Uterus (tissue), 4 donors: Measurements from ENCODE around the gene ANKRD65. TPM values are rescaled to one million over a fixed set of nuclear protein-coding genes. Genes with fewer than 3 reads are reported as not detected.

Experiments used
- DNase-seq, 2 donors: peaks; one replicate each; pipeline ENCODE4 v3.0.0-alpha.2; 2019 to 2020
- H3K27ac ChIP-seq, 2 donors: fragments of 200-600 bp; sonication (generic); 1 replicate in 1 of 2; 2 replicates in 1 of 2; pipeline ENCODE4 v1.5.1; 2016 to 2018
- H3K27me3 ChIP-seq, 2 donors: fragments of 200-600 bp; sonication (generic); one replicate each; pipeline ENCODE4 v1.5.1; 2018 to 2019; ENCODE audit warnings: control low read depth in 1 of 2
- H3K36me3 ChIP-seq, 2 donors: fragments of 200-600 bp; sonication (generic); one replicate each; pipeline ENCODE4 v1.5.1; 2019; ENCODE audit warnings: control low read depth in 1 of 2
- H3K4me1 ChIP-seq, 2 donors: fragments of 200-600 bp; sonication (generic); one replicate each; pipeline ENCODE4 v1.5.1; 2018 to 2019; ENCODE audit warnings: control low read depth in 1 of 2
- H3K4me3 ChIP-seq, 2 donors: fragments of 200-600 bp; sonication (generic); 1 replicate in 1 of 2; 2 replicates in 1 of 2; pipeline ENCODE4 v1.5.1; 2018 to 2019; ENCODE audit warnings: mild to moderate bottlenecking in 1 of 2
- H3K9me3 ChIP-seq, 2 donors: fragments of 200-600 bp; sonication (generic); one replicate each; pipeline ENCODE4 v1.5.1; 2019; ENCODE audit warnings: control low read depth in 1 of 2
- POLR2A ChIP-seq, 2 donors: fragments of 450-650 bp; IDR thresholded peaks; one replicate each; pipeline ENCODE4 v1.6.1; 2016; ENCODE audit warnings: antibody characterized with exemption in 2 of 2, mild to moderate bottlenecking in 1 of 2, moderate library complexity in 1 of 2
- intact Hi-C: fragments of 100-400 bp; cut with DNase I; formaldehyde crosslinking; loops from one replicate; pipeline ENCODE4 v1.15.1; 2023; ENCODE audit warnings: low total_unique reads
- total RNA-seq, 4 donors: library from RNA; depleted of rRNA in 3 of 4; stranded (reverse); fragments of >200 nt in 3 of 4; gene quantifications; one replicate each; pipeline versions ENCODE4 v1.1.0 to v1.2.4, GENCODE V29; 2014 to 2023
- TF ChIP-seq, protein P1 (sequence below), 4 experiments: fragments of 200-600 bp in 2 of 4; fragments of 450-650 bp in 2 of 4; sonication (generic) in 2 of 4; IDR thresholded peaks; one replicate each; pipeline ENCODE4 v1.5.1; 2016 to 2019; ENCODE audit warnings: antibody characterized with exemption in 4 of 4, mild to moderate bottlenecking in 2 of 4, moderate library complexity in 1 of 4
- donor health status: DM: yes; HTN: yes; CAD: no.

ANKRD65 gene
- total RNA-seq, 4 donors from 2014 or later = 1.3 to 20.0 (median 6.7) TPM

DNA sequence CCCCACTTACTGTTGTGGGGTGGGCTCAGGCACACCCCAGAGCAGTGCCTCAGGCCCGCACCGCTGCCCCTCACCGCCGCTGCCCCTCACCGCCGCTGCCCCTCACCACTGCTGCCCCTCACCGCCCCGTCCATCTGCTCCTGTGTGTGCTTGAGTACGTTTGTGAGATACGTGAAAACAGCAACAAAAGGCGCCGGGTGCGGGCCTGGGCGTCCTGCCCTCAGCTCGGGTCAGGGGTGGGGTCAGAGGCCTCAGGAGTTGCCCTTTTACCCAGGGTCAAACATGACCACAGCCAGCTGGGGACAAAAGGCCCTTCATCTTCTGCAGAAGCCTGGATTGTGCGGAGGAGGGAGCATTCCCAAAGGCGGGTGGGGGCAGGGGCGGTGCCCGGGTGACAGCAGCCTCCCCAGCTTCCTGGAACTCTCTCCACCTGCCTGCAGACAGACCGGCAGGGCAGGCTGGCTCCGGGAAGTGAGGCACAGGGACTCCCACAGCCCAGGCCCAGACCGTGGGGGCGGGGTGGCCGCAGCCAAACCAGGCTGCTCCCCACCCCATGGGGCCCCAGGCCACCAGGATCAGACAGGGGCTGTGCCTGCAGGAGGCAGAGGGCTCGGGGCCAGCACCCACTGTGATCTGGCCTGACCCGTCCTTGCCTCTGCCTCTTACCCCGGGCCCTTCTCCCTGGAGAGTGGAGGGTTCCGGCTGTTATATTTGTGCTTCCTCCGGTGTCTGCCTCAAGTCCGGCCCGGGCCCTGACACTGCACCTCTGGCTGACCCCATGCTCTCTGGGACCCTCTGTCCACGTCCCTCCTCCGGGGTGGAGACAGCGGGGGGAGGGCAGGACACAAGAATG is 12.1 kb upstream of the ANKRD65 start:
- intact Hi-C loops = no loop called here
- peak in 1 of 2 donors; percentile 36 for TF ChIP-seq POLR2A (IDR thresholded peaks at IDR 0.05)
- TF ChIP-seq, protein P1, sequence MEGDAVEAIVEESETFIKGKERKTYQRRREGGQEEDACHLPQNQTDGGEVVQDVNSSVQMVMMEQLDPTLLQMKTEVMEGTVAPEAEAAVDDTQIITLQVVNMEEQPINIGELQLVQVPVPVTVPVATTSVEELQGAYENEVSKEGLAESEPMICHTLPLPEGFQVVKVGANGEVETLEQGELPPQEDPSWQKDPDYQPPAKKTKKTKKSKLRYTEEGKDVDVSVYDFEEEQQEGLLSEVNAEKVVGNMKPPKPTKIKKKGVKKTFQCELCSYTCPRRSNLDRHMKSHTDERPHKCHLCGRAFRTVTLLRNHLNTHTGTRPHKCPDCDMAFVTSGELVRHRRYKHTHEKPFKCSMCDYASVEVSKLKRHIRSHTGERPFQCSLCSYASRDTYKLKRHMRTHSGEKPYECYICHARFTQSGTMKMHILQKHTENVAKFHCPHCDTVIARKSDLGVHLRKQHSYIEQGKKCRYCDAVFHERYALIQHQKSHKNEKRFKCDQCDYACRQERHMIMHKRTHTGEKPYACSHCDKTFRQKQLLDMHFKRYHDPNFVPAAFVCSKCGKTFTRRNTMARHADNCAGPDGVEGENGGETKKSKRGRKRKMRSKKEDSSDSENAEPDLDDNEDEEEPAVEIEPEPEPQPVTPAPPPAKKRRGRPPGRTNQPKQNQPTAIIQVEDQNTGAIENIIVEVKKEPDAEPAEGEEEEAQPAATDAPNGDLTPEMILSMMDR (IDR thresholded peaks at IDR 0.05) = no peak
- H3K4me1 ChIP-seq = peaks cover 9 to 60% of the 10 kb centered on the region in 2 donors
- DNase-seq = peak; percentile 53 to 72
- H3K9me3 ChIP-seq = no peaks in the 10 kb centered on the region
- H3K36me3 ChIP-seq = no peaks in the 10 kb centered on the region
- no peak overlapping the region for H3K4me3 ChIP-seq
- peak overlapping the region; percentile 95 to 98 for H3K27ac ChIP-seq
- H3K27me3 ChIP-seq = no peaks in the 10 kb centered on the region

DNA sequence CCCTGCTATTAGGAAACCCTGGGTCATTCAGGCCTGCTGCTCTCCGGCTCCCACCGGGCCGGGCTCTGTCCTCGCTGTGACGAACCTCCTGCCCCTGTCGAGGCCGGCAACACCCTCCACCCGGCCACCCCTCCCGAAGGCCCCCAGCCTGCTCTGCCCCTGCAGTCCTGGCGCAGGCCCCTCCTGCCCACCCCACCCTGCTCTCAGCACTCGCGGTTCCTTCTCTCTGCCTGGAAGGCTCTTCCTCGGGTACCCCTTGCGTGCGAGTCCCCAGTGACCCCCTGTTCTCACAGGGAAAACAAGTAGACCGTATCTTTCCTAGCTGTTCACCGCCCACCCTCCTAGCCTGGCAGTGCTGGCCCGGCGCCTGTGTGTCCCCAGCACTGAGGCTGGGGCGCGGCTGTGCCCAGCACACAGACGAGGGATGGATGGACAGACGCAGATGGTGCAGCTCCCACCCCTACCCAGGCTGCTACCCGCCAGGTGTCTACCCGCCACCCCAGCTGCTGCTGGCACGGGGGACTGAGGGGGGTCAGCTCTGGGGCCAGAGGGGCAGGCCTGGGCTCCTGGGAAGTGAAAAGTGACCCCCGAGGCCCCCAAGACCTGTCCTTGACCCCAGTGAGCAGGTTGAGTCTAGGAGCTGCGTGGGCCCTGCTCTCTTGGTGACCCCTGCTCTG is 11.3 kb upstream of the ANKRD65 start:
- intact Hi-C loops = no loop called here
- Histone ChIP-seq H3K4me3 (no peak overlapping the region), H3K27me3 (no peaks in the 10 kb centered on the region), H3K36me3 (no peaks in the 10 kb centered on the region), H3K27ac (peak overlapping the region; percentile 95 to 98), H3K4me1 (peaks cover 9 to 60% of the 10 kb centered on the region in 2 donors), H3K9me3 (no peaks in the 10 kb centered on the region)
- DNase-seq = no peak
- TF ChIP-seq POLR2A (IDR thresholded peaks at IDR 0.05) = no peak
- TF ChIP-seq, protein P1 (IDR thresholded peaks at IDR 0.05) = no peak

DNA sequence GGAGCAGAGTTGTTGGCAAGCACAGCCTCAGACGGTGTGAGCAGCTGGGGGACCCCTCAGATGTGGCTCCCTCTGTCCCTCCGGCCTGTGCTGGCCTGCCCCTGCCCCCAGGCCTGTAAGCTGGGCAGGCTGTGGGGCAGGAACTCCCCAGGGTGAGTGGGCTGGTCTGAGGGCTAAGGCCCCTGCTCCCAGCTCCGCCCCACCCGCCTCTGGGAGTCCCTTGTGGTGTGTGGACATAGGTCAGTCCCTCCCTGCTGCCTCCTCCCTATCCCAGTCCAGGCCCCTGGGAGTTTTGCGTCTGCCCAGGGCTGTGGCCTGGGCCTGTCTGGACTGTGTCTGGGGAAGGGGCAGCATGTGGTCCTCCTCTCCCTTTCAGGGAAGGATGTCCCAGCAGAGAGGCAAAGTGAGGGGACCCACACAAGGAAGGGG is 10.8 kb upstream of the ANKRD65 start:
- intact Hi-C loops = no loop called here
- no peaks in the 10 kb centered on the region for H3K36me3 ChIP-seq
- H3K4me3 ChIP-seq = no peak overlapping the region
- TF ChIP-seq, protein P1 (IDR thresholded peaks at IDR 0.05) = no peak
- peak in 1 of 2 donors; percentile 18 for TF ChIP-seq POLR2A (IDR thresholded peaks at IDR 0.05)
- peak overlapping the region; percentile 95 to 98 for H3K27ac ChIP-seq
- peak; percentile 60 to 63 for DNase-seq
- H3K4me1 ChIP-seq = peaks cover 9 to 58% of the 10 kb centered on the region in 2 donors
- H3K9me3 ChIP-seq = no peaks in the 10 kb centered on the region
- H3K27me3 ChIP-seq = no peaks in the 10 kb centered on the region

DNA sequence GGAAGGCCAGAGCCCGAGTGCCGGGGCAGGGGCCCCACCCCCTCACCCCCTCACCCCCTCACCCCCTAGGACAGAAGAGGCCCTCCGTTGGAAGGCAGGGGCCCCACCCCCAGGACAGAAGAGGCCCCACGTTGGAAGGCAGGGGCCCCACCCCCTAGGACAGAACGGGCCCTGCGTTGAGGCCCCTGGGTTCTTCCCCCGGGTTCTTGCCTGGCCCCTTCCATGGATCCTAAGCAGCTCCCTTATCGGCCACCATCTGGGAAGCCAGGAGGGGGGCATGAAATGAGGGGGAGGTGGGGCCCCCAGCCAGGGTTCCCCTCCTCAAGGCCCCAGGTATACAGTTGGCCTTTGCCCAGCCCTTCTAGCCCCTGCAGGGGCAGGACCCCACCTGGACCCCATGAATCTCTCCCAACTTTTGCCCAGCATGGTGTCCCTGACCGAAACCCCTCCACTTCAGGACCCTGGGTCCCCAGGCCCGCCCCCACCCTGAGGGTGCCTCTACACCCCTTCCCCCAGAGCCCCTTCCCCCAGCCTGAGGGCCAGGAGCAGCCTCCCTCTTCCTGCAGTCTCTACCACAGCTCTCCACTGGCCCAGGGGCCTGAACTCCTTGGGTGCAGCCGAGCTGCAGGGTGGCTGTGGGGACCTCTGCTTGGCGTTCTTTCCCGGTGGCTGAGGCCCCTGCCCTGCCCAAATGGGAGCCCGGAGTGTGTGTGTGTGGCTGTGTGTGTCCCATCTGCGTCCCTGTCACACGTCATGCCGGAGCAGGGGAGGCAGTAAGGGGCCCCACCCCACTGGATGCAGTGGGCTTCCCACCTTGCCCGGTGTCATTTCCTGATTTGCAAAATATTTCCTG is 10.1 kb upstream of the ANKRD65 start:
- no peaks in the 10 kb centered on the region for H3K9me3 ChIP-seq
- no peak overlapping the region for H3K4me3 ChIP-seq
- DNase-seq = no peak
- H3K27me3 ChIP-seq = no peaks in the 10 kb centered on the region
- peaks cover 9 to 52% of the 10 kb centered on the region in 2 donors for H3K4me1 ChIP-seq
- peak overlapping the region; percentile 95 to 98 for H3K27ac ChIP-seq
- intact Hi-C loops = no loop called here
- TF ChIP-seq, protein P1 (IDR thresholded peaks at IDR 0.05) = no peak
- TF ChIP-seq POLR2A (IDR thresholded peaks at IDR 0.05) = no peak
- no peaks in the 10 kb centered on the region for H3K36me3 ChIP-seq
